GM18519 (cell line): ENCODE measurements around the gene CYFIP1.

ENCODE experiments used
- ATAC-seq: cut with Tn5 transposase; IDR thresholded peaks from one replicate; pipeline ENCODE4 v1.9.1; 2021; ENCODE audit warnings: mild to moderate bottlenecking, moderate library complexity; ENCODE audit not compliant: unreplicated experiment, low FRiP score

CYFIP1 gene

DNA sequence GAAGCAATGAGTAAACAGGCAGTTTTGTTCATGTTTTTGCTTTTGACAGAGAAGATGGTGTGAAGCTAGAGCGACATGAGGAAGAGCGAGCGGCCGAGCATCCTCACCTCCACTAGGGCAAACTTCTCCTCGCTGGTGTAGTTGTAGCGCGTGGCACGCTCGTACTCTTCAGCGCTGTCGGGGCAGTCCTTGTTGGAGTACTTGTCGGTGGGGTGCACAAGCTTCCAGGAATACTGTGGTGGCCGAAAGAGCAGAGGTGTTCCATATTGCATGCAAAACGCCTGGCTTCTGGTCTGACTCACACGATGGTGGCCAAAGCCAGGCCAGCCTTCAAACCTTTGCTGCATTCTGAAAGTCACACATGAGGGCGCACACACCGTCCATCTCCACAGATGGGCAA lies 54.3 kb downstream of the CYFIP1 start:
- no peak for ATAC-seq

- no peak for ATAC-seq
Observed at GRCh38 chr15:22922003-22922402, 58.2 kb downstream of the CYFIP1 start.

GRCh38 chr15:22919171-22919570 lies 61.0 kb downstream of the CYFIP1 start:
- ATAC-seq = no peak

GRCh38 chr15:22918596-22919140 lies 61.5 kb downstream of the CYFIP1 start:
- ATAC-seq = no peak

DNA sequence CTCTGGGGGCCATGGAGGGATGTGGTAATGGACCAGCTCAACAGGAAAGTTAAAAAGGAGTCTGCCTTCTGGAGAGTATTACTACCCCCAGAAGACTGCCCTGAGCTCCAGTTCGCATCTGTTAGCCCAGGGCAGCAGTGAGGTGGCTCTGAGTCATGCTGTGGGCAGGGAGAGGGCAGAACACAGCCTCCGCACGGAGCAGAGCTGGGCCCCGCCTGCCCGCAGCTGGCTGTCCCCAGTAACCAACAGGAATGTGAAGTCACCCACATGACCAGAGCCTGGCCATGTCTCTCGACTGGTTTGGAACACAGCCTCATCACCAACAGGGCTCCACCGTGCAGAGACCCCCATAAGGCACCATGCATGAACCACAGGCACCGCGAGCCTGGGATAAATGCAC lies 62.1 kb downstream of the CYFIP1 start:
- no peak for ATAC-seq

- ATAC-seq = no peak
Observed at GRCh38 chr15:22917556-22917955, 62.6 kb downstream of the CYFIP1 start.

- no peak for ATAC-seq
Observed at GRCh38 chr15:22916606-22917350, 63.4 kb downstream of the CYFIP1 start.

GRCh38 chr15:22915866-22916515 lies 64.2 kb downstream of the CYFIP1 start:
- no peak for ATAC-seq

- ATAC-seq = no peak
Observed at GRCh38 chr15:22913646-22914380, 66.4 kb downstream of the CYFIP1 start.

DNA sequence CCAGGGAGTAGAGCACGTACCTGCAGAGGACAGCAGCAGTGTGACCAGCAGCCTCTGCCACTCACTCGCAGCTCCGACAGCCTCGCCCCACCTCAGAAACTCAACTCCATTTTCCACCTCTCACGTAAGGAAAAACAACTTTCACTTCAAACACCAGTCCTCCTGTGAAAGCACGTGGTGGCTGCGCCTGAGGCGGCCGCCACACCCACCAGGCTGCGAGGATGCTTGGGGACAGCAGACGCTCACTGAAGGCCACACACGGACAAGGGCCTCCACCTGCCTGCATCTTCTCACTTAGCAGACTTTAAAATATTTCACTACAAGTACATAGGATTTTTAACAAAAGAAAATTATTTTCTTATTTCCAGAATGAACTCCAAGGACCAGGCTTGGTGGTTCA lies 67.9 kb downstream of the CYFIP1 start:
- ATAC-seq = no peak

GRCh38 chr15:22911306-22911705 lies 68.9 kb downstream of the CYFIP1 start:
- no peak for ATAC-seq

- ATAC-seq = no peak
Observed at GRCh38 chr15:22908830-22909229, 71.3 kb downstream of the CYFIP1 start.

DNA sequence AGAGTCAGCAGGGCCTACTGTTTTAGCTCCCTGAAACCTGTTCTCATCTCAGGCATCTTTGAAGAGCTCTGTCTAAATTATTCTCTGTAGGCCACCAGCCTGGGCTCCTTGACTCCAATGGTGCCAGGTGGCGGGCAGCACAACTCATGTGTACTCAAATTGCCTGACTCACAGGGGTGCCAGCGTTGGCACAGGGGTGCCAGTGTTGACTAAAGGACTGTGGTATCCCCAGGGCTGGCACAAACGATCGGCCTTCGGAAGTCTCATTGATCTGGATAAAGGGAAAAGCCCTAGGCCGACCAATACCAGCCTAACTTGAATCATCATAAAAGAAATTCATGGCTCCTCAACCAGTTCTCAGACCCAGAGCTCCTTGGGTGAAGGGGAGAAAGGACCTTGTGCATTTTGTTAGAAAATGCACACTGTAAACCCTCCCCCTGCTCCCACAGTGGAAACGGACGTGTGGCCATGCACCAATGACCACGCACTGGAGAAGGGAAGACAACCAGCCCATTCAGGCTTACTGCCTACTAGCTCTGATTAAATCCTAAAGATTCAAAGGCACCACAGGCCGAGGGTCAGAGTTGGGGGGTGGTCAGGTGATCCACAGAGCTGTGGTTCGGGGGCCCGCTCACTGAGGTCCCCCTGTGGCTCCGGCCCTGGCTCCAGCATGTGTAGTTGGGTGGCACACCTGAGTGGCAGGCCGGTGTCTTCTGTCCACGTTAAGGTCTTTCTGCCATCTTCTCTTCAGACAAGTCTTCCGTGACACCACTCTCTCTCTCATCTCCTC lies 72.8 kb downstream of the CYFIP1 start:
- ATAC-seq = no peak

DNA sequence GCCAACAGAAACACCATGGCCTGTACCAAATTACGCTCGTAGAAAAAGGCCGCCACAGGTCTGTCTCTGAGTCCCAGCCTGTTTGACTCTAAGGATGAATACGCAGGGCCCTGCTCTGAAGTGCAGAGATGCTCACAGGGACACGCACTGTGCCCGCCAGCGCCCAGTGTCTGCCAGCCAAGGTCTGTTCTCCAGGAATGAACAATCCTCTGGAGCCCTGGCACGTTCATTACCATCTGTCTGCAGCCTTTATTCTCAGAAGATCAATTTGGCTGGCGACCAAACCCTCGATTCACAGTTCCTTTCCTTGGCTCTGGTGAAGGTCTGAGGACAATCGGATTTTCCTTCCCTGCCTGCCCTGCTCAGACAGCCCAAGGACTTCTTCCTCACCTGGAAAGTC lies 75.4 kb downstream of the CYFIP1 start:
- ATAC-seq = no peak

- no peak for ATAC-seq
Observed at GRCh38 chr15:22903961-22904534, 76.1 kb downstream of the CYFIP1 start.

DNA sequence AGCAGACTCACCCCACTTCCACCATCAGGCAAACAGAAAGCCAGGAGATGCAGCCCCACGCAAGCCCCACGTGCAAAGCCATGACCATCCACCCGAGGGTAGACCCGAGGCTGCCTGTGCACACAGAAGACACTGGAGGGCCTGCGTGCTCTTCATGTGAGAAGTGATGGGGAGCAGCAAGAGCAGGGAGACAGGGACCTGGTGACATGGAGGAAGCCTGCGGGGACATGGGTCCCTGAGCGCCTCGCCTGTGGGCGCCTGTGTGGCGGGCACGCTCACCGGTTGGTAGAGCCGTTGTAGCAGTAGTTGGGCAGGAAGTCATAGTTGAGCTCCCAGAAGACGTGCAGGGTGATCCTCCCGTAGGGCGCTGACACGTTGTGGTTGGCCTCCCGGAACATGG lies 76.7 kb downstream of the CYFIP1 start:
- ATAC-seq = no peak

GRCh38 chr15:22902981-22903380 lies 77.2 kb downstream of the CYFIP1 start:
- no peak for ATAC-seq

GRCh38 chr15:22902578-22902977 lies 77.6 kb downstream of the CYFIP1 start:
- ATAC-seq = no peak

DNA sequence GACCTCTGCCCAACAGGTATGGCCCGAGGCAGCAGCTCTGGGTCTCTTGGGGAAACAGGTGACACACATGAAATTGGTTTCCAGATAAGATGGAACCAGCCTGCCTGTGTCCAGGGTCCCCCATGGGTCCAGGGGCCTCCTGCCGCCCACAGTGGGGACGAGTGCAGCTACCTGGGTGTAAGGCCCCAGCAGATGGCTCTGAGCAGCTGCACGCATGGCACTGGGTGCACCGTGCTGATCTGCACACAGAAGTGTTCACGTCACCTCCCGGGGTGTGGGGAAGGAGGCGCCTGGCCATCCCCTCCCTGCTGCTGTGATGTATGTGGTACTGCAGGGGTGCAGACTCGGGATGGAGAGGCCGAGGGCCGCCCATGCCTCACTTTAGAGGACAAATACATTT lies 78.1 kb downstream of the CYFIP1 start:
- no peak for ATAC-seq
